Mucosa of rectum (tissue), 2 donors: Measurements from ENCODE around the gene FAM53B.
"Not testable (repeated sequence)": the region's sequence is repeated elsewhere in the genome, so short reads cannot be mapped to it uniquely, and the experiment has no call there.

Experiments used
- H3K27ac ChIP-seq, 2 donors: one replicate each; pipeline ENCODE4 v1.7.0; 2013; ENCODE audit warnings: inconsistent platforms in 2 of 2, low read depth in 2 of 2, low read length in 2 of 2
- H3K27me3 ChIP-seq, 2 donors: one replicate each; pipeline ENCODE4 v1.7.0; 2013; ENCODE audit warnings: low read length in 2 of 2; ENCODE audit not compliant: control insufficient read depth in 2 of 2, insufficient read depth in 2 of 2
- H3K36me3 ChIP-seq, 2 donors: one replicate each; pipeline ENCODE4 v1.7.0; 2013; ENCODE audit warnings: low read length in 2 of 2; ENCODE audit not compliant: control insufficient read depth in 2 of 2, insufficient read depth in 2 of 2
- H3K4me1 ChIP-seq, 2 donors: one replicate each; pipeline ENCODE4 v1.7.0; 2013; ENCODE audit warnings: low read length in 2 of 2, mild to moderate bottlenecking in 1 of 2; ENCODE audit not compliant: control insufficient read depth in 2 of 2, insufficient read depth in 2 of 2
- H3K4me3 ChIP-seq, 2 donors: one replicate each; pipeline ENCODE4 v1.7.0; 2013; ENCODE audit warnings: low read length in 2 of 2
- H3K9ac ChIP-seq, 2 donors: one replicate each; pipeline ENCODE4 v1.7.0; 2013; ENCODE audit warnings: low read length in 2 of 2, low read depth in 1 of 2, mild to moderate bottlenecking in 1 of 2
- H3K9me3 ChIP-seq, 2 donors: one replicate each; pipeline ENCODE4 v1.7.0; 2013; ENCODE audit warnings: low read length in 2 of 2; ENCODE audit not compliant: control insufficient read depth in 2 of 2
- donor health status: healthy.
- donor health status: Normal muscosa, but diverticular disease.

FAM53B gene

DNA sequence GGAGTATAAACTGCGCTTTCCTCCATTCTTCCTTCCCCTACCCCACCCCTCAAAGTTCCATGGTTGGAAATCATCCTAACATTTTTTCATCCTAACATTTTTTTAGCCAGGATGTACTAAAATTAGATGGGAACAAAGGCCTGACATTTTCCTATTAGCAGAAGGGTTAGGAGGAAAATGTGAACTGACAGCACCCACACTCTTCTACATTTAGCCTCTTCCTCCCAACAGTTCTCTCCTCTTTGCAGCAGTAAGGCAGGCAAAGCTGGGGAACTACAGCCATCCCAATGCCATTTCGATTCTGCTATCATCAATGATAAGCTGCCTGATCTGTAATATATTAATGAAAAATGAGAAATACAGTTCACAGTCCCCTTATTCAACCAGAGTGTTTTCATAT is 11.4 kb upstream of the FAM53B start:
- H3K4me1 ChIP-seq, result no peaks in the 10 kb centered on the region
- H3K36me3 ChIP-seq, result peaks cover 16 to 18% of the 10 kb centered on the region in 2 donors
- H3K4me3 ChIP-seq, result no peak overlapping the region
- no peak overlapping the region for H3K9ac ChIP-seq
- no peaks in the 10 kb centered on the region for H3K27me3 ChIP-seq
- no peaks in the 10 kb centered on the region for H3K9me3 ChIP-seq
- H3K27ac ChIP-seq, result no peak overlapping the region

DNA sequence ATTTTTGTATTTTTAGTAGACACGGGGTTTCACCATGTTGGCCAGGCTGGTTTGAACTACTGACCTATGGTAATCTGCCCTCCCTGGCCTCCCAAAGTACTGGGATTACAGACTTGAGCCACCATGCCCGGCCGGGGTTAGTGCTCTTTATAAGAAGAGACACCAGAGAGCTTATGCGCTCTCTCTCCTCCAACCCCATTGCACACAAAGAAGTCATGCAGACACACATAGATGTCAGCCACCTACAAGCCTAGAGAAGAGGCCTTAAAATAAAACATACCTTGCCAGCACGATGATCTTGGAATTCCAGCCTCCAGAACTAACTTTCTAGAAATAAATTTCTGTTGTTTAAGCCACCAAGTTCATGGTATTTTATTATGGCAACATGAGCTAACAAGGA is 10.0 kb upstream of the FAM53B start:
- Histone ChIP-seq H3K27me3 (no peaks in the 10 kb centered on the region), H3K27ac (no peak overlapping the region), H3K4me1 (no peaks in the 10 kb centered on the region), H3K36me3 (peaks cover 5 to 14% of the 10 kb centered on the region in 2 donors), H3K9me3 (no peaks in the 10 kb centered on the region), H3K9ac (no peak overlapping the region), H3K4me3 (no peak overlapping the region)

DNA sequence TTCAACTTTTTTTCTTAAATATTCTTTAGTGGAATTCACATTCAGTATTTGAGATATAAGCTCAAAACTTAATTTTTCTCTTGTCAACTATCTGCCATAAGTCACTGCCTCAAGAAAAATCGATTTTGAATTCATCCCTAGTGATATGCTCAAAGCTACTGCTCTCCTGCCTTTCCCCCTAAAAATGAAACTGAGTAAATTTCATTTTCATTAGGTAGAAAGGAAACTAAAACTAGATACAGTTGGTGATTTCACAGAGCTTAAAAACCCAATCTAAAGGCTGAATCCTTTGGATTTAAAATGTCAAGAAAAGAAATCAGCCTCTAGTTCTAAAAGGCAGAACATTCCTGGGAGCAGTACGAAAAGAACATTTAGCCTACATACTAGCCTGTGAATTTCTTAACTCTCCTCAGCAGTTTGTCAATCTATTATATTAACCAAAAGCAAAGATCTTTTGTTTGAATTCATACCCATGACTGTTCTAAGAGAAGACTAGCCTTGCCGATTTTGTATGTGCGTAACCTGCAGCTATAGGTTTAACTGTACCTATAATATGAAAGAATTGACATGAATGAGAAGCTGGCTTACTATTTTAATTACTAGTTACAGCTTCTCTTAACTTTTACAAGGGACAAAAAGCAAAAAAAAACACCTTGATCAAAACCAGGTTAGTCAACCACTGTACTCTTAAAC is 4.9 kb upstream of the FAM53B start:
- H3K27me3 ChIP-seq, result no peaks in the 10 kb centered on the region
- H3K9me3 ChIP-seq, result no peaks in the 10 kb centered on the region
- H3K4me1 ChIP-seq, result peaks cover 25 to 30% of the 10 kb centered on the region in 2 donors
- peaks cover 0 to 5% of the 10 kb centered on the region in 2 donors for H3K36me3 ChIP-seq
- H3K27ac ChIP-seq, result no peak overlapping the region
- H3K9ac ChIP-seq, result peak overlapping the region in 1 of 2 donors; percentile 24
- H3K4me3 ChIP-seq, result no peak overlapping the region

DNA sequence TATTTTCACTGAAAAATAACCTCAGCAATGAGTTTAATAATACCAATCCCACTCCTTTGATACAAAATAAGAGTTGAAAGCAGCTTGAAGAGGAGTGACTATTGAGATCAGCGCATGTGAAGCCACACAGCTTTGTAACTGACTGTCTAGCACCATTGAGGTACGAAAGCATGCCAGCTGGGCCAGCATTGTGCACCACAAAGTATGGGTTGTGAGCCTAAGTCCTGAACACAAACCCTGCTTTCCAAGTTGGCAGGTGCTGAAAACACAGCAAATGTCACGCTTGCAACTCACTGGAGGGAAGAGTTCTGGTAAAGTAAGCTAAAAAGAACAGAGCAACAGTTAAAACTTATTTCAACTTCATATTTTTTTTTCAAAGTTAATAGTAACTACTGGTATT is 4.0 kb upstream of the FAM53B start:
- no peak overlapping the region for H3K9ac ChIP-seq
- H3K9me3 ChIP-seq, result no peaks in the 10 kb centered on the region
- peaks cover 25 to 30% of the 10 kb centered on the region in 2 donors for H3K4me1 ChIP-seq
- H3K27me3 ChIP-seq, result no peaks in the 10 kb centered on the region
- peak overlapping the region; percentile 5 to 80 for H3K27ac ChIP-seq
- H3K36me3 ChIP-seq, result peaks cover 0 to 5% of the 10 kb centered on the region in 2 donors
- no peak overlapping the region for H3K4me3 ChIP-seq

DNA sequence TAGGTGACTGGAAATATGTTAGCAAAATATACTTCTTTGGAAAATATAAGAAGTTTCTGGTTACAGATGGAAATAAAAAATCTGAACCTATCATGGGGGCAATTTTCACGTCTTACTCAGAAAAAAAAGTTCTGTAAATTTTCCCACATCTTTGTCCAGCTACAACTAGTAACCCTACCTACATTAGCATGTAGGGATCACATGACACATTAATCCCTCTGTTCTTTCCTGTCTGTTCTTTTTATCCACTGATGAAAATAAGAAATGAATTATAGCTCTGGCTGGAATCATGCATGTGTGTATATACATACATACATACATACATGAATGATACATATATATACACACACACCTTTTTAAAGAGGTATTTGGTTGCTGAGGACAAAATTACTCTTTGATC is 3.6 kb upstream of the FAM53B start:
- Histone ChIP-seq H3K36me3 (peaks cover 0 to 4% of the 10 kb centered on the region in 2 donors), H3K9me3 (no peaks in the 10 kb centered on the region), H3K27me3 (no peaks in the 10 kb centered on the region), H3K9ac (peak overlapping the region in 1 of 2 donors; percentile 33), H3K4me1 (peaks cover 25 to 30% of the 10 kb centered on the region in 2 donors), H3K27ac (peak overlapping the region; percentile 80 to 88), H3K4me3 (no peak overlapping the region)

DNA sequence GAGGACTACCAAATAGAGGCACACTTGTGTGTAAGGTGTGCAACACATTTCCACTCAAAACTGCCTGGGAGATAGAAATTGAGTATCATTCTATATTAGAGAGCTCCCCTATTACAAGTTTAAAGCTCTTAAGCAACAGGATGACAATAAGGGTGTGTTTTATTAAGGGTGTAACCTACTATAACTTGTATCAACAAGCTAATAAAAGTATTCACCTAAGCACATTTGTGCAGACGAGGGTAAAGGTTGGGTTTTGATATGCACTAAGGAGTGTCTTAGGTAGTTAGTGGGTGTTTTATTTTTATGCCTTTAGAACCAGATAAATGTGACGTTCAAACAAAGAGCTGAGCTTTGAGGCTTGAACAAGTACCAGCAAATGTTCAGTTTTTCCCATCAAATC is 2.8 kb upstream of the FAM53B start:
- Histone ChIP-seq H3K9me3 (no peaks in the 10 kb centered on the region), H3K36me3 (peaks cover 0 to 3% of the 10 kb centered on the region in 2 donors), H3K27me3 (no peaks in the 10 kb centered on the region), H3K9ac (peak overlapping the region in 1 of 2 donors; percentile 41), H3K27ac (peak overlapping the region; percentile 80 to 88), H3K4me1 (peaks cover 31 to 37% of the 10 kb centered on the region in 2 donors), H3K4me3 (peak overlapping the region in 1 of 2 donors; percentile 44)

DNA sequence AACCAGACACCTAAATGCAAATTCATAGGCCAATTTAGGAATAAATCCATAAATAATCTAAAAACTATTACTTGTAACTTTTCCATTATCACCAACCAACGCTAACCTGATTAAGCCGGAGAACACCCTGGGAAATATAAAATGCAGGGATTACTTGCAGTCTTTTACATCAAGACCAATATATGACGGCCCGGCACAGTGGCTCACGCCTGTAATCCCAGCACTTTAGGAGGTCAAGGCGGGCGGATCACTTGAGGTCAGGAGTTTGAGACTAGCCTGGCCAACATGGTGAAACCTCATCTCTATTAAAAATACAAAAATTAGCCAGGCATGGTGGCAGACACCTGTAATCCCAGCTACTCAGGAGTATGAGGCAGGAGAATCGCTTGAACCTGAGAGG is 2.3 kb upstream of the FAM53B start:
- not testable (repeated sequence) for H3K36me3 ChIP-seq, H3K9me3 ChIP-seq, H3K4me3 ChIP-seq, H3K27me3 ChIP-seq
- Histone ChIP-seq H3K9ac (peak overlapping the region; percentile 26 to 27), H3K4me1 (peaks cover 37 to 42% of the 10 kb centered on the region in 2 donors), H3K27ac (peak overlapping the region; percentile 80 to 88)

DNA sequence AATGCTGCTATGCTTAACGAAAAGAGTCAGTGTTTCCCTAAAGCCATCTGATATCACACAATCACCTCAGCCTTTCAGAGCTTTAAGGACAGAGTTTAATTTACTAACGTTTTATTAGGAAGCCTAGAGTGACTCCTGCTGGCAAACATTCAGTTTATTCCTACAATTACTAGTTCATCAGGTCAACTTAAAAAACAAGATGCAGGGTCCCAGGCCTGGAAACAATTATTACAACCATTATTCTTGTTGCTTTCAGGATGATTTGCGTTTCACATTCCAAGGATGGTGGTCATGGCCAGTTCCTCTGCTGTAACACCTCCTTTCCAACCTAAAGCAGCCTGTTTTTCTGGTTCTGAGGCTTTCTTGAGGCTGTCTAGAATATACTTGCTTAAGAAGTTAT is 1.5 kb upstream of the FAM53B start:
- no peak overlapping the region for H3K9ac ChIP-seq
- peaks cover 0 to 3% of the 10 kb centered on the region in 2 donors for H3K36me3 ChIP-seq
- H3K27ac ChIP-seq, result peak overlapping the region; percentile 80 to 88
- no peak overlapping the region for H3K4me3 ChIP-seq
- peaks cover 43 to 50% of the 10 kb centered on the region in 2 donors for H3K4me1 ChIP-seq
- H3K27me3 ChIP-seq, result no peaks in the 10 kb centered on the region
- H3K9me3 ChIP-seq, result no peaks in the 10 kb centered on the region

DNA sequence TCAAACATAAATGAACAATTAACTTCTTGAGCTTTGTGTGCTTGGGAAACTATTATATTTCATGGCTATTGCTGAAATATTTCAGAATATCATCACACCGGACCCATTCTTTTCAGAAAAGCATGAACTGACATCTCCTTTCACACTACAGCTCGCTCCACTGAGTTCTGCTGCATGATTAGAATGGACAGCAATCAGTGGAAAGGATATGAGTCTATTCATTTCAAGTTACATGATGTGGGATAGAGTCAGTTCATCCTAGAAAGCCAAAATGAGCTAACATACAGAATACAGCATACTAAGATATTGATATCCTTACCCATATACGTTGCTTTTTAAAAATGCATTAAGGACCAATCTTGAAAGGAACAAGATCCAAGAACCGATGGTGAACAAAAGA is 1.1 kb upstream of the FAM53B start:
- Histone ChIP-seq H3K36me3 (peaks cover 0 to 3% of the 10 kb centered on the region in 2 donors), H3K9me3 (no peaks in the 10 kb centered on the region), H3K9ac (peak overlapping the region in 1 of 2 donors; percentile 37), H3K4me3 (no peak overlapping the region), H3K27ac (peak overlapping the region; percentile 80 to 88), H3K27me3 (no peaks in the 10 kb centered on the region), H3K4me1 (peaks cover 47 to 54% of the 10 kb centered on the region in 2 donors)

DNA sequence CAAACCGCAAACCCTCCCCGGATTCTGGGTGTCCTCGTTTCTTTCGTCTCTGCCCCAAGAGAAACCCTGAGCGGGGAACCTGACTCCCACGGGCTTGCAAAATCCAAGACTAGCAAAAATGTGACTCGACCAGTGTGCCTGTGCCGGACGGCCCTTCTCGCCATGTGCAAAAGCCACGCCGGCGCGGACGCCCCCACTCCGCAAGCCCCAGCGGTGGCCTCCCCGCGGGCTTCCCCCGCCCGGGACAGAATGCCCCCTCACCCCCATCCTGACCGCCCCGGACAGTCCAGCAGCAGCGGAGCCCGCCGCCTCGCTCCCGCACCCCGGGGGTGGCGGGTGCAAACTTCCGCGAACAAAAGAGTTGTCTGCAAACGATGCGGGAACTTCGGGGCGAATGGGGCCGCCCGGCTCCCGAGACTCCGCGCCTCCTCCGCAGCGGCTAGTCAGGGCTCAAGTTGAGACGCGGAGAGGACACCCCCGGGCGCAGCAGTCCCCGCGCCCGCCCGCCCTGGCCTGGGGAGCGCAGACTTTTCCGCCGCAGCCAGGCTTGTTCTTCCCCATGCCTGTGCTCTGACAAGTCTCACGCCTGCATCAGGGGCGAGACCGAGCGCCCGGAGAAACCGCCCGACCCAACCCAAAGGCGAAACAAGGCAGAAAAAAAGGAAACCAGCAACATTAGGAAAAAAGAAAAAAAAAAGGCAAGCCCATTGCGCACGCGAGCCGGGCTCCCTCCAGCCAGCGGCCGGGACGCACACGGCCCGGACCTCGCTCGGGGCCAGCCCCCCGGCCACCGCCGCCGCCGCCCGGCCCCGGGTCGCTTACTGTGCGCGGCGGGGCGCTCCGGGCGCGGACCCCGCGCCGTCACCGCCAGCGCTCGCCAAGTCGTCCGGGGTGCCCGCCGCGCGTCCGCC is 732 bp downstream of the FAM53B start:
- peak overlapping the region; percentile 66 to 80 for H3K9ac ChIP-seq
- H3K4me1 ChIP-seq, result peaks cover 61 to 71% of the 10 kb centered on the region in 2 donors
- peak overlapping the region; percentile 60 to 81 for H3K27ac ChIP-seq

More for the DNA sequence above, 732 bp downstream of the FAM53B start:
- peak overlapping the region; percentile 73 to 81 for H3K4me3 ChIP-seq
- H3K27me3 ChIP-seq, result no peaks in the 10 kb centered on the region
- no peaks in the 10 kb centered on the region for H3K9me3 ChIP-seq
- peaks cover 0 to 3% of the 10 kb centered on the region in 2 donors for H3K36me3 ChIP-seq
